ENCODE results near the gene CAPZA3.
"Not testable (repeated sequence)": the region's sequence is repeated elsewhere in the genome, so short reads cannot be mapped to it uniquely, and the experiment has no call there.

Gene CAPZA3

DNA sequence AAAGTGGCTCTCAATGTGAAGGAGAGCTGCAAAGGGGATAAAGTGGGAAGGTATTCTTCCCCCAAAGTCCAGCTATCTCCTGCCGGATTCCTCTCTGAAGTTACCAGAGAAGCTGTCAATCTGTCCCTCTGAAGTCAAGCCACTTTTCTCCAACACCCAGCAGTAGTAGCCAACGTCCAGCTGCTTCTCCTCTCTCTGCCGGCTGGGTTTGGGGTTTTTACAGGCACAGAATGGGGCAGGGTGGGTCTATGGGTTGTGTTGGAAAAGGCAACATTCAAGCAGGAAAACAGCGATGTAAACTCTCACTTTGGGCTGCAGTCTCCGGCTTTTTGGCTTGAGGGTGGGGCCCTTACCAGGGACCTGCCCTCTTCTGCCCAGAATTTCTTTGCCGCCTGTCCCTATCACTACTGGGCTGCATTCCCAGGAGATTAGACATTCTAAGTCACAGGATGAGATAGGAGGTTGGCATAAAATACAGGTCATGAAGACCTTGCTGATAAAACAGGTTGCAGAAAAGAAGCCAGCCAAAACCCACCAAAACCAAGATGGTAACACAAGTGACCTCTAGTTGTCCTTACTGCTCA, 16.3 kb downstream of the CAPZA3 start:
- no peak for DNase-seq

DNA sequence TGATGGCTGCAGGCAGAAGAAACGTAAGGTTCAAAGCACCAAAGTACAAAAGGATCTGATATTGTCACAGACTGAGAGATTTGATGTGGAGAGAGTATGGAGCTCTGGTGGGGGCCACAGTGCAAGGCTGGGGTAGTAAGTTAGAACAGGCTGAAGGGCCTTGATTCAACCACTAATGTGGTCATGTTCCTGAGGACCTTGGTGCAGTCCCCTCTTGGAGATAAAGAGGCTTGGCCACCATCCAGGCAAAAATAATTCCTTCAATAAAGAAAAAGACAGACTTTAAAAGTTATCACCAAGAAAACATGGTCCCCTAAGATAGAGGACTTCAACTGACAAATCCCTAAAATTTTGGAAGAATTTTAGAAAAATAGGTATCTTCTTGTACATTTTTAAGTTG, 17.4 kb downstream of the CAPZA3 start:
- no peak for DNase-seq

DNA sequence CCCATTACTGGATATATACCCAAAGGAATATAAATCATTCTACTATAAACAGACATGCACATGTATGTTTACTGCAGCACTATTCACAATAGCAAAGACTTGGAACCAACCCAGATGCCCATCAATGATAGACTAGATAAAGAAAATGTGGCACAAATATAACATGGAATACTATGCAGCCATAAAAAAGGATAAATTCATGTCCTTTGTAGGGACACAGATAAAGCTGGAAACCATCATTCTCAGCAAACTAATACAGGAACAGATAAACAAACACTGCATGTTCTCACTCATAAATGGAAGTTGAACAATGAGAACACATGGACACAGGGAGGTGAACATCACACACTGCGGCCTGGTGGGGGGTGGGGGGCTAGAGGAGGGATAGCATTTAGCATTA, 28.6 kb downstream of the CAPZA3 start:
- DNase-seq = not testable (repeated sequence)

DNA sequence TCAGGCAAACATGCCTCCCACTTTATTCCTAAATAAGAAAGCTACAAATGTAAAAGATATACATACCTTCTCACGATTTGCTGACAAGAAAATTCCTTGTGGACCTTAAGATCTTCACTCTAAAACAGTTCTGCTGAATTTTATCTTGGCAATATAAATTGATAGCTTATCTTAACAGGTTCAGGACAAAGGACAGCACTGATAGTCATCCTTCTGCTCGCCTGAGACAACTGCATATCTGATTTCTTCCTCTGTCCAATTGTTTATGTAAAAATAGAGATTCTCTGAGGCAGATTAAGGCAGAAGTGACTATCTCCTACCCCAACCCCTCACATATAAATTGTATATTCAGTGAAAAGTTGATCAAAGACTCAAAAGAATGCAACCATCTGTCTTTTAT, 44.9 kb downstream of the CAPZA3 start:
- DNase-seq = peak; percentile 8

DNA sequence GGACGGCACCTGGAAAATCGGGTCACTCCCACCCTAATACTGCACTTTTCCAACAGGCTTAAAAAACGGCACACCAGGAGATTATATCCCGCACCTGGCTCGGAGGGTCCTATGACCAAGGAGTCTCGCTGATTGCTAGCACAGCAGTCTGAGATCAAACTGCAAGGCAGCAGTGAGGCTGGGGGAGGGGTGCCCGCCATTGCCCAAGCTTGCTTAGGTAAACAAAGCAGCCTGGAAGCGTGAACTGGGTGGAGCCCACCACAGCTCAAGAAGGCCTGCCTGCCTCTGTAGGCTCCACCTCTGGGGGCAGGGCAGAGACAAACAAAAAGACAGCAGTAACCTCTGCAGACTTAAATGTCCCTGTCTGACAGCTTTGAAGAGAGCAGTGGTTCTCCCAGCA, 47.5 kb downstream of the CAPZA3 start:
- not testable (repeated sequence) for DNase-seq

Data from fibroblast of skin of right biceps (primary cell).